NOMO-1 treated with dmso at 0.1 percent for 144 hours (cell line): ENCODE data around the gene ERVK3-1.
A peak's percentile ranks its signal among the peaks of the same experiment; 100 is the strongest.
"Not testable (repeated sequence)": the region's sequence is repeated elsewhere in the genome, so short reads cannot be mapped to it uniquely, and the experiment has no call there.

Experiments
- DNase-seq: peaks from one replicate; lab custom pipeline; 2025; ENCODE audit not compliant: unreplicated experiment; lab: John Stamatoyannopoulos, UW

The ERVK3-1 gene

GRCh38 chr19:58304255-58304654, 922 bp upstream of the ERVK3-1 start:
- no peak for DNase-seq

GRCh38 chr19:58304748-58305064, 471 bp upstream of the ERVK3-1 start:
- DNase-seq: no peak

GRCh38 chr19:58305932-58306323, 751 bp downstream of the ERVK3-1 start:
- DNase-seq: peak; percentile 0

GRCh38 chr19:58307736-58308135, 2.6 kb downstream of the ERVK3-1 start:
- DNase-seq: no peak

- DNase-seq: not testable (repeated sequence)
Observed at GRCh38 chr19:58310685-58311084, 5.5 kb downstream of the ERVK3-1 start.

GRCh38 chr19:58311345-58311865, 6.2 kb downstream of the ERVK3-1 start:
- no peak for DNase-seq

GRCh38 chr19:58315580-58315979, 10.4 kb downstream of the ERVK3-1 start:
- DNase-seq: no peak

- DNase-seq: no peak
Observed at GRCh38 chr19:58317476-58318072, 12.4 kb downstream of the ERVK3-1 start.

GRCh38 chr19:58318297-58318696, 13.1 kb downstream of the ERVK3-1 start:
- no peak for DNase-seq

- DNase-seq: no peak
Observed at GRCh38 chr19:58319241-58319640, 14.1 kb downstream of the ERVK3-1 start.

- DNase-seq: no peak
Observed at GRCh38 chr19:58325311-58326022, 20.3 kb downstream of the ERVK3-1 start.

GRCh38 chr19:58326501-58326913, 21.3 kb downstream of the ERVK3-1 start:
- DNase-seq: no peak

GRCh38 chr19:58326914-58327726, 21.9 kb downstream of the ERVK3-1 start, which contains the start of gene ZSCAN22:
TSS of gene ZSCAN22 (plus strand) at chr19:58326994. CDS start at chr19:58334803, 7,809 bp downstream.
- DNase-seq: peak; percentile 93

GRCh38 chr19:58328999-58329398, 23.8 kb downstream of the ERVK3-1 start:
- DNase-seq: peak; percentile 16

- DNase-seq: no peak
Observed at GRCh38 chr19:58330458-58330857, 25.3 kb downstream of the ERVK3-1 start.

- DNase-seq: no peak
Observed at GRCh38 chr19:58332697-58333096, 27.5 kb downstream of the ERVK3-1 start.

- no peak for DNase-seq
Observed at GRCh38 chr19:58334691-58335249, 29.6 kb downstream of the ERVK3-1 start.

GRCh38 chr19:58335630-58336029, 30.5 kb downstream of the ERVK3-1 start:
- no peak for DNase-seq

GRCh38 chr19:58336216-58336615, 31.0 kb downstream of the ERVK3-1 start:
- no peak for DNase-seq

- no peak for DNase-seq
Observed at GRCh38 chr19:58336820-58337219, 31.6 kb downstream of the ERVK3-1 start.

GRCh38 chr19:58338336-58338735, 33.2 kb downstream of the ERVK3-1 start:
- no peak for DNase-seq
